Stomach (tissue), 4 donors: ENCODE results near the gene PPP1R3G.

Experiments
- CTCF ChIP-seq, 7 experiments: fragments of 450-650 bp in 4 of 7; fragments of 200-600 bp in 3 of 7; sonication (generic) in 3 of 7; IDR thresholded peaks; one replicate each; pipeline ENCODE4 v1.5.1; 2016 to 2019; ENCODE audit warnings: antibody characterized with exemption in 7 of 7, control low read depth in 2 of 7, mild to moderate bottlenecking in 1 of 7
- EP300 ChIP-seq: sonication (generic); formaldehyde crosslinking; IDR thresholded peaks from one replicate; pipeline ENCODE4 v1.6.1; 2017; ENCODE audit warnings: antibody characterized with exemption
- POLR2A ChIP-seq, 4 donors: fragments of 450-650 bp; IDR thresholded peaks; one replicate each; pipeline ENCODE4 v1.6.1; 2016; ENCODE audit warnings: antibody characterized with exemption in 4 of 4, control low read depth in 2 of 4, mild to moderate bottlenecking in 1 of 4, moderate library complexity in 1 of 4
- POLR2AphosphoS5 ChIP-seq, 3 donors: sonication (generic); formaldehyde crosslinking; IDR thresholded peaks; one replicate each; pipeline ENCODE4 v1.6.1; 2016; ENCODE audit warnings: antibody characterized with exemption in 3 of 3

GRCh38 chr6:5091210-5092069 is 6.3 kb downstream of the PPP1R3G start:
- TF ChIP-seq CTCF (IDR thresholded peaks at IDR 0.05) (no peak), POLR2AphosphoS5 (IDR thresholded peaks at IDR 0.05) (no peak), EP300 (no peak), POLR2A (IDR thresholded peaks at IDR 0.05) (no peak)
